ENCODE data around the gene KIAA0319L.

- no peak for TF ChIP-seq CTCF (IDR thresholded peaks at IDR 0.05)
- no peak for TF ChIP-seq POLR2AphosphoS5 (IDR thresholded peaks at IDR 0.05)
- no peak for TF ChIP-seq EP300 (IDR thresholded peaks at IDR 0.05; ENCODE audit: low read depth)
- no peak for TF ChIP-seq POLR2A (IDR thresholded peaks at IDR 0.05)
Measured at GRCh38 chr1:35454176-35454575, 103.0 kb downstream of the KIAA0319L start.

Measured in transverse colon (tissue), 4 donors.